NCI-H2171 (cell line): ENCODE results near the gene TSHZ2.
"Not testable (repeated sequence)": the region's sequence is repeated elsewhere in the genome, so short reads cannot be mapped to it uniquely, and the experiment has no call there.

ENCODE experiments used
- DNase-seq: peaks from one replicate; lab custom pipeline; 2025; lab: John Stamatoyannopoulos, UW

The TSHZ2 gene

DNA sequence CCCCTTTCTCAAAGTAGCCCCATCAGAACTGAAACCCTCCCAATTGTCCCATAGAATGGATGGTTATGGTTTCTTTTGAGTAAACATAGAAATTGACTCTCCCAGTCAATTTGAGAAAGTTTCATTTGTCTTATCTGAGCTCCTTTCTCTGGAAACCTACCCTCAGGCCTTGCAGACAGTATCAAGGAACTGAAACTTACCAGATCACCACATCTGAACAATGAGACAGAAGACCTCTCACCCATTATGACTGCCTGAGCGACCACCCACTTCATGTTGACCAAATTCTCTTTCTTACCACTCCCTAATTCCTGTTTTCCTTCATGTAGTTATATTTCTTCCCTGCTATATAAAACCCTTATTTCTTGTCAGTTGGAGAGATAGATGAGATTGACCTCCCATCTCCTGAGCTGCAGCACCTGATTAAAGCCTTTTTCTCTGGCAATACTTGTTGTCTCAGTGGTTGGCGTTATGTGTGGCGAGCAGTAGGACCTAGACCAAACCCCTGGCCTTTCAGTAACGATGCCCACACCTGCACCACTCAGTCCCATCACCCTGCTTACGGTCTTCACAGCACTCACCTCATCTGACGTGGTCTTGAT, 482.6 kb downstream of the TSHZ2 start:
- DNase-seq, result no peak

DNA sequence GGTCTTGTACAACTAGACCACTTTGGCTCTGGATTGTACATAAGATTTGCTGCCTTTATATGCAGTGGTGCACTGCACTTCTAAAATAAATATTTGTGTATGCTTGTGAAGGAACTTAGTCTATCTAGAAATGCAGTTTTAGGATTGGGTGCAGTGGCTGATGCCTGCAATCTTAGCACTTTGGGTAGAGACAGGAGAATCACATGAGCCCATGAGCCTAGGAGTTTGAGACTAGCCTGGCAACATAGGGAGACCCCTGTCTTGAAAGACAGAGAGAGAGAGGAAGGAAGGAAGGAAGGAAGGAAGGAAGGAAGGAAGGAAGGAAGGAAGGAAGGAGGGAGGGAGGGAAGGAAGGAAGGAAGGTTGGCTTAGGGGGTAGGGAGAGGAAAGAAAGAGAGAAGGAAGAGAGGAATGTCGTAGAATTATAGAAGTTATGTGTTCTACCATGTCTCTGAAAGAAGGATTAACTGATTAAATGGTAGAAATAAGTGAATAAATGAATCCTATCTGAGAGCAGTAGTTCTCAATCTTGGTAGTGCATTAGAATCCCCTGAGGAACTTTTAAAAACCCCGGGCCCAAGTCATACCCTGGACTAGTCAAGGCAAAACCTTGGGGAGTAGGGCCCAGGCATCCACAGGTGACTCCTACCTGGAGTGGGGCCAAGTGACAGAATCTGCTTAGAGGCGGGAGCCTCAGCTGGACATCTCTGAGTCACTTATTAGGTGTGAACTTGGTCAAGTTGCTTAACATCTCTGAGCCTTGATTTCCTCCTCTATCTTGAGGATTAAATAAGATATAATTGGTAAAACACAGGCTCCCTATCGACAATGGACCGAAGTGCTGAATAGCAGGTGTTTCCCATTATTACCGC, 491.2 kb downstream of the TSHZ2 start:
- DNase-seq, result no peak

- no peak for DNase-seq
Measured at GRCh38 chr20:53466279-53466678, 494.1 kb downstream of the TSHZ2 start.

DNA sequence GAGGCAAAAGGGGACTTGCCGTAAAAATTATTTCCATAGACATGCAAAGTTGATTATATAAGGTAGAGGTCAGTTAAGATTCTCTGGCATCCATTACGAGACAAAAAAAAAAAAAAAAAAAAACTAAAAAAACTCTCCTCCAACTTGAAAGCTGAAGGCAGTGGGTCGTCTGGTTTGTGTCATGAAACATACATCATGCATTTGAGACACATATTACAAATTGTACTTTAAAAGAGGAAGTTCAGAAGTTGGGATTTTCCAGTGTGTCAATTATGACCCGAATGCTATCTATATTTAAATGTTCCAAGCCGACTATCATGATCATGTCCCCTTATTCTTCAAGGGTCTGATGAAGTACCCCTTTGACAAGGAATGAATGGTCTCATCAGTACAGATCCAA, 496.4 kb downstream of the TSHZ2 start:
- DNase-seq, result no peak

DNA sequence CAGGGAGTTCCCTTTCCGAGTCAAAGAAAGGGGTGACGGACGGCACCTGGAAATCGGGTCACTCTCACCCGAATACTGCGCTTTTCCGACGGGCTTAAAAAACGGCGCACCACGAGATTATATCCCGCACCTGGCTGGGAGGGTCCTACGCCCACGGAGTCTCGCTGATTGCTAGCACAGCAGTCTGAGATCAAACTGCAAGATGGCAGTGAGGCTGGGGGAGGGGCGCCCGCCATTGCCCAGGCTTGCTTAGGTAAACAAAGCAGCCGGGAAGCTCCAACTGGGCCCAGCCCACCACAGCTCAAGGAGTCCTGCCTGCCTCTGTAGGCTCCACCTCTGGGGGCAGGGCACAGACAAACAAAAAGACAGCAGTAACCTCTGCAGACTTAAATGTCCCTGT, 500.7 kb downstream of the TSHZ2 start:
- not testable (repeated sequence) for DNase-seq

DNA sequence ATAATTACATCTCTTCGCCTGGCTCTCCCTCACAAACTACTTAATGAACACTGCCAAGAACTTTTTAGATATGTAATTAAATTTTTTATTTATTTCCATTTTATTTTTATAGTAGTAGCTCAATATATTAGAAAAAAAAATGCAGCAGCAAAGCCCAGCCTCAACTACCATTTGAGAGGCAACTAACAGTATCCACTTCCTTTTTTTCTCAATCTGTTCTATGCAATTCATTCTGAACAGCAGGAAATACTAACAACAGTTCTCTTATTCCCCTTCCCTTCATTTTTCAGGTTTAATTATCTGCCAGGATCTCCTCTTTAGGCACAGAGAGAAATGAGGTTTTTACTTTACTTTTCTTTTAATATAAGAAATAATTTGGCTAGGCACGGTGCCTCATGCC, 508.8 kb downstream of the TSHZ2 start:
- no peak for DNase-seq

DNA sequence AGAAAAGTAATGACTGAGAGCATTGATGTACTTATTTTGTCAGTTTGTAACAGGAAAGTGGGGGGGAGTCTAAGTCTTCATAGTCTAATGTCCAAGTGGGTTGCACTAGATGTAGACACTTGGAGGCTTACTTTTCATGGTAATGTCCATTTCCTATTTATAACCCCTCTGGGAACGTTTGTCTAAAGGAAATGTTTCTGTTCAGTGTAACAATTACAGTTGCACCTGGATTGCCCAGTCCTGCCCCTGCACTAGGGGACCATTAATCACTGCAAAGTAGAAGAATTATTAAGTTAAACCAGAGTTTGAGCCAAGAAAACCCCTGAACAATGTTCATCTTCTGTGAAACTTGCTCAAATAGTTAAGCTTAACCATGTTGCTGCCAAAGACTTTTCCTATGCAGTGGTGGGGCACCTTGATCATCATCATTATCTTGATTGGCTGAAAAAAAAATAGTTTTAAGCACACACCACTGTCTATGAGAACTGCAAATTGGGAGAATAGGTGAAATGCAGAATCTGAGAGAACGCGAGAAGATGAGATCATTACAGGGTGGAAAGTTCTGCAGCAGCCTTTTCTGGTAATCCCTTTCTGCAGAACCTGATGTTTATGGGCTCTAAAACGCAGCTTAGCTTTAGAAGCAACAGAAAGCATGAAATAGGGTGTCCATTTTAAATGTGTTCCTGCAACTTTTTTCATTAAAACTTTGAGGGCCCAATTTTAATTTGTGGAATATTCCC, 515.5 kb downstream of the TSHZ2 start:
- DNase-seq, result no peak

- no peak for DNase-seq
Measured at GRCh38 chr20:53488775-53489272, 516.7 kb downstream of the TSHZ2 start.

GRCh38 chr20:53489528-53489927, 517.4 kb downstream of the TSHZ2 start:
- DNase-seq, result no peak

GRCh38 chr20:53490620-53491019, 518.5 kb downstream of the TSHZ2 start:
- no peak for DNase-seq

GRCh38 chr20:53491462-53491861, 519.3 kb downstream of the TSHZ2 start:
- no peak for DNase-seq

GRCh38 chr20:53492212-53492611, 520.1 kb downstream of the TSHZ2 start:
- no peak for DNase-seq

GRCh38 chr20:53493311-53493857, 521.2 kb downstream of the TSHZ2 start:
- DNase-seq, result no peak

- DNase-seq, result no peak
Measured at GRCh38 chr20:53494753-53495152, 522.6 kb downstream of the TSHZ2 start.

DNA sequence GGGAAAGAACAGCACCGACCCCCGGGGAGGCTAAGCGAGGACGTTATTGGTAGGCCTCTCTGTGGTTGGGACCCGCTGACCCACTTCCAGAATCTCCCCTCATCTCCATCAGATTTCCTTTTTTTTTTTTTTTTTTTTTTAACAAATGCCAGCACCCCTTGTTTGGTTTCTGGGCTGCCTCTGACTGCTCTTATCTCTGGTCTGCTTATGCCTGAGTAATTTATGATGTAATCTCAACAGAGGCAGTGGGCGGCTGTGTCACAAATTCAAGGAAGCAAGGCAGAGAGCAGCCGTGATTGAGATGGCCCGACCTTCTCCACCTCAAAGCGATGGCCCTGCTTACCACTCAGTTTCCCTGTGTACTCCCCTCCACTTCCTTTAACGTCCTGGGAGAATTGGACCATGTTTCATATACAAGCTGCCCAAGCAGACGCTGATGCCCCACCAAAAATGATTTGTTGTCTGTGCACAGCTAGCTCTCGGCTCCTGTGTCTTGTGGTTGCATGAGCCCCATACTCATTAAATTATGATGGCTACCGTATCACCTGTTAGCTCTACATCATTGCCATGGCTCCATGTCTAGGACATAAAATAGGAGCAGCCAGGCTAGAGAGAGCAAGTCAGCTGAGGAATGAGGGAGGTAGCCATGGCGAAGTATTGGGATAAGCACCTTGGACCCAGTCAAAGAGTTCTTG, 523.4 kb downstream of the TSHZ2 start:
- DNase-seq, result no peak

DNA sequence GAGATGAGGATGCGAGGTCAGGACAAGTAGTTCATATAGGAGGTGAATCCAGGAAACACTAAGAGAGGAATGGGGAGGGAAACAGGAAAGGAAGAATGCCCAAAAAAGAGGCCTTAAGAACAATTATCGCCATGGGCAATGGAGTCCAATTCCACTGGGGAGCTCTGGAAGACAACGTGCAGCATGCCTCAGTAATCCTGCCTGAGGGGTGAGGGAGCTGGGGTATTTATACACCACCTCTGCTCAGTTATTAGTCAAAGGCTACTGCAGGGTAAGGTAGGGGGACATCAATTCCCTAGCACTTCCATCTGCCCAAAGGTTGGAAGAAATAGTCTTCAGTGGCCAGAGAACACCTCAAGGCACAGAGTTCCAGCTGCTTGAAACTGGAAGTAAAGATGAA, 525.1 kb downstream of the TSHZ2 start:
- DNase-seq, result no peak

DNA sequence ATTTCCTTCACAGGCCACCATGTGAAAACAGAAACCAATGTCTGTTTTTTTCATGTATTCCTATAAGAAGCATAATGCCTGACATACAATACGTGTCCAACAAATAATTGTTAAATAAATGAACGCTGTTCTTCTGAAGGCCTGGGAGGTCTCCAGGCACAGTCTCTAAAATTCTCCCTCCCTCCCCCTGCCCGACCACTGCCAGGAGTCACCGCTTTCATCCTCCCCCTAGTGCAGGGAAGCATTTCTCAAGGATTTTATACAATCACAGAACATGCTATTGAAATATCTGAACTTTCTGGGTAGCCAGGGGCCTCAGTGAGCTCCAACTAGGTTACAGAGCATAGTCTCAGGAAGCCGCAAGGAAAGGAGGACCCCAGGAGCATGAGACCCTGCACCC, 526.2 kb downstream of the TSHZ2 start:
- no peak for DNase-seq

DNA sequence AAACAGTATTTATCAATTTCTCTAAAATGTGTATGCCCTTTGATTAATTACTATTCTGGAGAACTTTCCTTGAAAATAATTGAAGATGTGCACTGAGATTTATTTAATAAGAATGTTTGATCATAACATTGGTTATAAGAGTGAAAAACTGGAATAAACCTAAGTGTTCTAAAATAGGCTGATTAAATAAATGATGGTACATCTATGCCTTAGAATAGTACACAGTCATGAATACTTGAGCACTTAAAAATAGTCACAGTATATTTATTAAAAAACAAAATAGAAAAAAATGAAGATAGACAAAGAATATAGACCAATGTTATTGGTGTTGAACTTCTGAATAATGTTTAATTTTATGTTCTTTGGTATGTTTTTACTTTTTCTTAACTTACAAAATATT, 528.5 kb downstream of the TSHZ2 start:
- no peak for DNase-seq

DNA sequence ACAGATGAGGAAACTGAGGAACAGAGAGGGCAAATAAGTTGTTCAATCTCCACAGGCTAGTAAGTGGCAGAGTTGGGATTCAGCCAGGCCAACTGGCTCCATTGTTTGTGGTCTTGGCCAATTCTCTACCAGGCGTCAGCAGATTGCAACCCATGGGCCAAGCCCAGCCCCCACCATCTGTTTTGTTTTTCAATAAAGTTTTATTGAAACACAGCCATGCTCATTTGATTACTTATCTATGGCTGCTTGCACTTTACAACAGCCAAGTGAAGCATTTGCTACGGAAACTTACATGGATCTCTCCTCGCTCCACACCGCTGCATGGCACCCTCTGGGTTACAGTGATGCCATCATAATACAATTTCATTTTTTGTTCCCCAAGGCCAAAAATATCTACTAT, 530.7 kb downstream of the TSHZ2 start:
- DNase-seq, result no peak

DNA sequence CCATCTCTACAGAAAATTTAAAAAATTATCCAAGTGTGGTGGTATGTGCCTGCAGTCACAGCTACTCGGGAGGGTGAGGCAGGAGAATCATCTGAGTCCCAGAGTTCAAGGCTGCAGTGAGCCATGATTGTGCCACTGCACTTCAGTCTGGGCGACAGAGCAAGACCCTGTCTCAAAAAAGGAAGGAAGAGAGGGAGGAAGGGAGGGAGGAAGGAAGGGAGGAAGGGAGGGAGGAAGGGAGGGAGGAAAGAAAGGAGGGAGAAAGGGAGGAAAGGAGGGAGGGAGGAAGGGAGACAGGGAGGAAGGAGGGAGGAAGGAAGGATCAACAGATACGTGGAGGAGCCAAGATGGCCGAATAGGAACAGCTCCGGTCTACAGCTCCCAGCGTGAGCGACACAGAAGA, 531.4 kb downstream of the TSHZ2 start:
- DNase-seq, result no peak

DNA sequence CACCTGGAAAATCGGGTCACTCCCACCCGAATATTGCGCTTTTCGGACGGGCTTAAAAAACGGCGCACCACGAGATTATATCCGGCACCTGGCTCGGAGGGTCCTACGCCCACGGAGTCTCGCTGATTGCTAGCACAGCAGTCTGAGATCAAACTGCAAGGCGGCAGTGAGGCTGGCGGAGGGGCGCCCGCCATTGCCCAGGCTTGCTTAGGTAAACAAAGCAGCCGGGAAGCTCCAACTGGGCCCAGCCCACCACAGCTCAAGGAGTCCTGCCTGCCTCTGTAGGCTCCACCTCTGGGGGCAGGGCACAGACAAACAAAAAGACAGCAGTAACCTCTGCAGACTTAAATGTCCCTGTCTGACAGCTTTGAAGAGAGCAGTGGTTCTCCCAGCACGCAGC, 531.9 kb downstream of the TSHZ2 start:
- not testable (repeated sequence) for DNase-seq

DNA sequence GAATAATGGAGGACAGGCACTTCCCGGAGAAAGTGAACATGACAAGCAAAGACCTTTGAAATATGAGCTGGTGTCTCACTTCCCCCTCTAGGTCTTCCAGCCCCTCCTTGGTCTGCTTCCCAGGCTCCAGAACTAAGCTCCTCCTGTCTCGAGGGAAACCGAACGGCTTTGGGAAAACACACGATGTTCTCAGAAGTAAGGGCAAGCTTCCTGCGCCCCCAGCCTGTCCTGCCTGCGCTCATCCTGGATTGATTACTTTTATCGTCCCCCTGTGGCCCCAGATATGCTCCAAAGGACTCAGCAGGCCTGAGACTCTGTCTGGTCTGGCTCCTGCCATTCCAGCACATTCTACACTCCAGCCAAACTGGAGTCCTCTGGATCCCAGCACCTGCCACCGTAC, 538.1 kb downstream of the TSHZ2 start:
- DNase-seq, result no peak
